H1 (cell line): ENCODE measurements around the gene MCHR1.

Experiments used
- JUND ChIP-seq: IDR thresholded peaks from 2 replicates; pipeline ENCODE4 v1.6.1; 2011; ENCODE audit warnings: mild to moderate bottlenecking, improper control_type of control experiment, low read length
- TF ChIP-seq, protein P1 (sequence below), 3 experiments: IDR thresholded peaks; 1 replicate in 2 of 3; 2 replicates in 1 of 3; pipeline versions ENCODE4 v1.5.1 to v1.6.1; 2011; ENCODE audit warnings: low read length in 3 of 3, mild to moderate bottlenecking in 3 of 3, inconsistent platforms in 2 of 3, low read depth in 1 of 3, moderate library complexity in 1 of 3; ENCODE audit not compliant: insufficient read depth in 1 of 3; ENCODE audit errors: control extremely low read depth in 1 of 3
- TF ChIP-seq, protein P2 (sequence below): IDR thresholded peaks from 2 replicates; pipeline ENCODE4 v1.6.1; 2012; ENCODE audit warnings: inconsistent platforms

GRCh38 chr22:40659166-40659565, 20.1 kb upstream of the MCHR1 start:
- no peak for TF ChIP-seq JUND
- TF ChIP-seq, protein P1, sequence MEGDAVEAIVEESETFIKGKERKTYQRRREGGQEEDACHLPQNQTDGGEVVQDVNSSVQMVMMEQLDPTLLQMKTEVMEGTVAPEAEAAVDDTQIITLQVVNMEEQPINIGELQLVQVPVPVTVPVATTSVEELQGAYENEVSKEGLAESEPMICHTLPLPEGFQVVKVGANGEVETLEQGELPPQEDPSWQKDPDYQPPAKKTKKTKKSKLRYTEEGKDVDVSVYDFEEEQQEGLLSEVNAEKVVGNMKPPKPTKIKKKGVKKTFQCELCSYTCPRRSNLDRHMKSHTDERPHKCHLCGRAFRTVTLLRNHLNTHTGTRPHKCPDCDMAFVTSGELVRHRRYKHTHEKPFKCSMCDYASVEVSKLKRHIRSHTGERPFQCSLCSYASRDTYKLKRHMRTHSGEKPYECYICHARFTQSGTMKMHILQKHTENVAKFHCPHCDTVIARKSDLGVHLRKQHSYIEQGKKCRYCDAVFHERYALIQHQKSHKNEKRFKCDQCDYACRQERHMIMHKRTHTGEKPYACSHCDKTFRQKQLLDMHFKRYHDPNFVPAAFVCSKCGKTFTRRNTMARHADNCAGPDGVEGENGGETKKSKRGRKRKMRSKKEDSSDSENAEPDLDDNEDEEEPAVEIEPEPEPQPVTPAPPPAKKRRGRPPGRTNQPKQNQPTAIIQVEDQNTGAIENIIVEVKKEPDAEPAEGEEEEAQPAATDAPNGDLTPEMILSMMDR (IDR thresholded peaks at IDR 0.05; ENCODE audit: control extremely low read depth in 1 of 3, insufficient read depth in 1 of 3, low read depth in 1 of 3, low read length in 3 of 3): no peak
- TF ChIP-seq, protein P2, sequence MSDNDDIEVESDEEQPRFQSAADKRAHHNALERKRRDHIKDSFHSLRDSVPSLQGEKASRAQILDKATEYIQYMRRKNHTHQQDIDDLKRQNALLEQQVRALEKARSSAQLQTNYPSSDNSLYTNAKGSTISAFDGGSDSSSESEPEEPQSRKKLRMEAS: no peak
